Measurements from ENCODE around the gene FAM83B.
"Not testable (repeated sequence)": the region's sequence is repeated elsewhere in the genome, so short reads cannot be mapped to it uniquely, and the experiment has no call there.

Gene FAM83B

GRCh38 chr6:54864272-54864671, 17.7 kb downstream of the FAM83B start:
- DNase-seq = no peak

DNA sequence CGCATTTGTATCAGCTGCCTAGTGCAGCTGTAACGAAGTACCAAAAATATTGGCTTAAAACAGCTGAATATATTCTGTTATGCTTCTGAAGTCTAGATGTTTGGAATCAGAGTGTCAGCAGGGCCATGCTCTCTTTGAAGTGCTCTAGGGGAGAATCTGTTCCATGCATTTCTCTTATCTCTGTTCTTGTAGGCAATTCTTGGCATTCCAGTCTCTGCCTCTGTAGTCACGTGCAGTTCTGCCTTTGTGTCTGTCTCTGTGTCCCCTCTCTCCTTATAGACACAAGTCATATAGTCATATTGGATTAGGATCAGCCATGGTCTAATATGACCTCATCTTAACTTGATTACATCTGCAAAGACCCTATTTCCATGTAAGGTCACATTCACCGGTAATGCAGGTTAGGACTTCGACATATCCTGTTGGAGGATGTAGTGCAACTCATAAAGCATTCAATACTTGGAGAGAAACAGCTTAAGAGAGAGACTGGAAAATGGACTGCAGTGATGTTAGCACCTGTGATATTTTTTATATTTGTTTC, 18.6 kb downstream of the FAM83B start:
- DNase-seq = no peak

GRCh38 chr6:54868556-54868955, 22.0 kb downstream of the FAM83B start:
- no peak for DNase-seq

DNA sequence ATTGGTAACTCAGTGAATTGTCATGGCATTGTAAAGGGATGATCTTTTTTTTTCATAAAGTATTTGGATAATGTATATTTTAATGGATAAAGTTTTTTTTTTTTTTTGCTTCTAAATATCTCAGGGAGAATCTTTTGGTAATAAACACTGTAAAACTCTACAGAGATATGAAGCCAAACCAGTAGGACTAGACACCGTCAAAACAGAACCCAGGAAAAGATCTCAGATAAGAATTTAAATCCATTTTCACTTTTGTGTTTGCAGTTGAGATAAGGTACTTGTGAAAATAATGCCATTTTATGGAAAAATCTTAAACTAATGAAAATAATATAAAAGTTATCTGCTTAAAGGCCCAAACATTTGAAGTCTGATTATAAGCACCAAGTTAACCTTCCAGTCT, 27.0 kb downstream of the FAM83B start:
- DNase-seq = no peak

DNA sequence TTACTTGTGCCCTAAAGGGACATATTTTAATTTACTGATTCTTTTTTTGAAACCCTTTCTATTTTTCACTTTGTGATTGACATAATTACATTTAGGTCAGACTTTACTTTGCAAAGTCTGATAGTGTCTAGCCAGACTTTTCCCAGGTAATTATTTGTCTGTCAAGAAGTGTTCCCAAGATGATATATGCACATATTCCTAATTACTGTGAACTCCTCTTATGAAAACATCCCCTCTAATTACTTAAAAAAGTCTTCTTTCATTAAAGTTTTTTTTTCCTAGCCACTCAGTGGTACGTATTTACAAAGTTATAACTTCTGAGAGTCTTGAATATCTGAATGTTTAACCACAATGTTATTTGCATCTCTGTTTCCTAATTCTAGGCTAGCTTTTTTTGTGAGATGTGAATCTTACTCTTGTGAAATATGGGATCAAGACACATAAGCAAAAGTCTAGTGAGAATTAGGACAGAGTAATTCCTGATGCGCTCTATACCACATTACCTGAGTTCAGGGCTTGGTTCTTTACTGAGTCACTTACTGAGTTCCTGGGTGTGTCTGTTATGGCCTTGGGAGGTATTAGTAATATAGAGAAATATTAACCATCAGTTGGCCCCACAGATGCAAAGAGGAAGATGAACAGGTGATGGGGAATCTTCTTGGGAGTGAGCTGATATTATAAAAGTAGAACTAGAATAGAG, 27.9 kb downstream of the FAM83B start:
- no peak for DNase-seq

DNA sequence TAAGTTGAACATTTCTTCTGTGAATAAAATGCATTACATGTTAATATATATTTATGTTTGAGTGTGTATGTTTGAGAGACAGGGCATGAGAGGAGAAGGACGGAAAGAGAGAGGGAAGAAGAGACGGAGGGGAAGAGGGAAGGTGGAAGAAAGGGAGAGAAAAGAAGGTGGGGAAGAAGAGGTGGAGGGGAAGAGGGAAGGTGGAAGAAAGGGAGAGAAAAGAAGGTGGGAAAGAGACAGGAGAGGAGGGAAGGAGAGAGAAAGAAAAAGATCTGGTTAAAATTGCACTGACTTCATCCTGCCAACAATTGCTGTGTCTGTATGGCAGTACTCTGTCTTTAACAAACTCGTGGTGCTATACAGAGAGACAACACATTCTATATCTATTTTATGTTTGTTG, 29.0 kb downstream of the FAM83B start:
- DNase-seq = no peak

DNA sequence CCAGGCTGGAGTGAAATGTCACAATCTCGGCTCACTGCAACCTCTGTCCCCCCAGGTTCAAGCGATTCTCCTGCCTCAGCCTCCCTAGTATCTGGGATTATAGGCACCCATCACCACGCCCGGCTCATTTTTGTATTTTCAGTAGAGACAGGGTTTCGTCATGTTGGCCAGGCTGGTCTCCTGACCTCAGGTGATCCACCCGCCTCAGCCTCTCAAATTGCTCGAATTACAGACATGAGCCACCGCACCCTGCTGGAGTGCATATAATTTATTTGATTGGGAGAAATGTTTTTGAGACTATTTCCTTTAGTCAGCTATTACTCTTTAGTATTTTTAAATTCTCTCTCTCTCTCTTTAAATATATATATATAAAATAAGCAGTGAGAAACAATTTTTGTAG, 29.8 kb downstream of the FAM83B start:
- no peak for DNase-seq

DNA sequence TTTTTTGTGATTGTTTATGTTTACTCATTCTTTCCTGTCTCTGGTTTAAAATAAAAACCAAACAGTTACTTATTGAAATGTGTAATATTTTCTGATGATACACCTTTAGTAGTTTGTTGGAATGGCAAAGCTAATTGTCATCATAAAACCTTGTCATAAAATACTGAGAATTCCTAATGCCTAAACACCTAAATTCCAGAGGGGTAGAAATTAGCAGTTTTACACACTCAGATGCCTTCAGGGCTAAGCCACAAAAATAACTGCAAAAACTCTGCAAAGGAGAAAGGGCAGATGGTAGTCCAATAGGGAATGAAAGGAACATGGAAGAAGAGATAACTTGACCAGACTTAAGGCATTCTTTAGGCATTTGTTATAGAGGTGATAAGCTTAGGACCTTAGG, 30.3 kb downstream of the FAM83B start:
- no peak for DNase-seq

DNA sequence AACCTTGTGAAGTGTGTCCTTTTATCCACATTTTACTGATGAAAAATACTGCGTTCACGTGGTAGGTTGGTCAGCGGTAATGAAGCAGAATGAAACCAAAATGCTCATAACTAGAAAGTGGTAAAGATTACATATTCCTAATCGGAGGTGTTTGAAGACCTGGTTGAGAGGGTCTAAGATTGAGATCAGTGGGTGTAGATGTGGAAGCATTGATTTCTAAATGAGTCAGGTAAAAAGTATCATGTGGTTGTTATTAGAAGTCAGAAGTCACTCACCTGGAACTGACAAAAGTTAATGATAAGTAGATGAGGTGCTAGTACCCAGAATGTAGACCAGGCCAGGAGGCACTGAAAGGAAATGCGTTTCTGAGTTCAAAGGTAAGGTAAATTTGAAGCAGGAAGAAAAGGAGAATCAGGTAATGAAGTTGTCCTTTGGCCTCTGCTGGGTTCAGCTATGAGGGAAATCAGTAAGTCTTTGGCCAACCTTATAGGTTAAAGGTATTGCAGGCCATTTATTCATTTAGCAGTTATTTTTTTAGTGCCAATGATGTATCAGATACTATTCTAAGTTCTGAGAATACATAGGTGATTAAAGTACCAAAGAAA, 31.2 kb downstream of the FAM83B start:
- no peak for DNase-seq

DNA sequence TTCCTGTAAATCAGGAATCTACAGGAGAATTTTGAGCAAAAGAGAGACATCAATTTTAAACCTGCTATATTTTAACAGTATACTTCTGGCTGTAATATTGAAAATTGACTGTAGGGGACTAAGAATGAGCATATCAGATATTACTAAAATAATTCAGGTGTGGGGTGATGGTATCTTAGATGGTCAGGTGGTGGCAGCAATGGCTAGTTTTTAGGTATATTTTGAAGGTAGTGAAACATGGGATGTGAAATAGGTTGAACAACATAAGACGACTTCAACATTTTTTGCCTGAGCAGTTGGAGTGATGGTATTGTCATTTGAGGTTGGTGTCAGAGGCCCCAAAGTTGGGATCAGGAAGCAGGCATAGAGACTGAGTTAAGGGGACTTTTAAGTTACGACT, 32.1 kb downstream of the FAM83B start:
- DNase-seq = no peak

GRCh38 chr6:54879188-54879985, 32.8 kb downstream of the FAM83B start:
- DNase-seq = no peak

- no peak for DNase-seq
Observed at GRCh38 chr6:54881067-54881730, 34.6 kb downstream of the FAM83B start.

GRCh38 chr6:54881891-54882290, 35.3 kb downstream of the FAM83B start:
- DNase-seq = not testable (repeated sequence)

GRCh38 chr6:54886932-54887584, 40.5 kb downstream of the FAM83B start:
- no peak for DNase-seq

DNA sequence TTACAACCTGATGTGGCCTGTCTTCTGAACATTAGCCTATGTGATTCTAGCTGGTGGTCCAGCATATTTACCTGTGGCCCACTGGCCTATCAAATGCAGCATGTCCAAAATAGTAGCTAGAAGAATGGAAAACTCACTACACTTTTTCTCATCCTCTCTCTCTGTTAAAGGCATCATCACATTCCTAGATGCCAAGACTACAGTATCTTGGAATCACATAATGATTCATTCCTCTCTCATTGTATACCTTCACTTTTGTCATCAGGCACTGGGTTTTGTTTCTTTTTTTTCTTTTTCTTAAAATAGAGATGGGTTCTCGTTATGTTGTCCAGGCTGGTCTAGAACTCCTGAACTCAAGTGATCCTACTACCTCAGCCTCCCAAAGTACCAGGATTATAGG, 45.0 kb downstream of the FAM83B start:
- DNase-seq = no peak

DNA sequence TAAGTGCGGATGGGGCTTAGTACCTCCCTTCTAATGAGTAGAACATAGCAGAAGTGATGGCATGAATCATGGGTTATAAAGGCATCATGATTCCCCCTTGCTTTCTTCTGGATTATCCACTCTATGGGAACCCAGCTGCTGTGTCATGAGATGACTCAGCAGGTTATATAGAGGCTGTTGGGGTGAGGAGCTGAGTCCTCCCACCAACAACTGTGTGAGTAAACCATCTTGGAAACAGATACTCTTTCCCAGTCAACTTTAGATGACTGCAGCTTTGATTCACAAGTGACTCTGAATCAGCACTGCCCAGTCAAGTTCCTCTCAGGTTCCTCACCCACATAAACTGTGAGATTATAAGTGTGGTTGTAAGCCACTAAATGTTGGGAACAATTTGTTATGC, 46.3 kb downstream of the FAM83B start:
- no peak for DNase-seq

DNA sequence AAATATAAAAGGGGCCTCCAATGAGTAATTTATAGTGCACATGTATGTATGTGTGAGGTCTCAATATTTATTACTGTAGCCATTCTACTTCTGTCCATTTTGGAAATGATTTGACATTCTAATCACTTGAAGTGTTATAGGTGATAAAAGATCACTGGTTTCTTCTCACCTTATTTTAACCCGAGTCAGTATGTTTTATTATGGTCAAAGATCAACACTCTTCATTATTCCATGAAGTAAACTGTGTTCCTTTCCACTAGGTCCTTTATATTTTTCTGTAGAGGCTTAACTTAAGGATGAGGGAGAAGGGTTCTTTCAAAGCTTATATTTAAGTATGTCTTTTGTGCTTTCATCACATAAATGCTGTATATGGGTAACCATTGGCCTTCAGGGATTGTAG, 47.2 kb downstream of the FAM83B start:
- no peak for DNase-seq

DNA sequence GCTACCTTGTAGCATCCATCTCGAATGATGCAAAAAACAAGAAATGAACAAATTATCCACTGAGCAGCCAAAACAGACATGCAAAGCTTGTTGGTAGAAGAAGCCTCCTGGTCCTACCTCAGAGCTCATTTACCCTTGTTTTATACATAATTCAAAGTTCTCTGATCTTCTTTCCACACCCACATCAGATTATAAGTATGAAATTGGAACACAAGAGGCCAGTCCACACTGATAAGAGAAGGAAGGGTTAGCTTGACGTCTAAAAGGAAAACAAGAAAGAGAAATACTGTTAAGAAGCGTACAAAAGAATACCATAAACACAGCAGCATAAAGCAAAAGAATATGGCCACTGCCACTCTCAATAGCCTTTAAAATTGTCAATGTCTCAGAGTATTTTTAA, 49.7 kb downstream of the FAM83B start:
- no peak for DNase-seq

DNA sequence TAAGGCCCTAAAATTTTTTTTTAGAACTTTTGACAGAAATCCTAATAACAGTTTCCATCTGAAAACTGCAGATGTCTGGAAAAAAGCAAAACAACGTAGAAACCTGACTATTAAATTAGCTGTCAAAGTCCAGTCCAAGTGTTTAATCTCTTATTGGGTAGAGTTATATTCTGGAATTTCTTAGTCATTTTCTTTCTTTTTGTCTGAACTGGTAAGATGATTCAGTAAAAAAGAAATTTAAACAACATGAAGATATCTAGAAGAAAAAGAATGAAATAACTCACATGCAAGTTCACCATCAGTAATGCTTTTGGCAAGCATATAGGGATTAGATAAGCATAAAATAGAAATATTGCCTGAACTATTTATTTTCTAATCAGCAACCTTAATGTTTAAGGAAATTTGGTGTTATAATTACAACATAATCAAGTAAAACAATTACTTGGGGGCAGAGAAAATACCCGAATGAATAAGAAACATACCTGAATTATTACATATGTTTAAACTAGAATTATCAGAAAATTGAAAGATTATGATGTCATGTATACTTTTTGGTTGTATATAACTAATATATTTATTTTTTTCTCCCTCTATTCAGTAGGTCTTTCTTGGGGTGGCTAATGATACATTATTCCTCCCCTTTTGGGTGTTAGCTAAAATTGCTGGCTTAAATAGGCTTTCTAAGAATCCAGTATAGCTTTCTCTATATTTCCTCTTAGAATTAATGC, 51.1 kb downstream of the FAM83B start:
- DNase-seq = no peak

- DNase-seq = no peak
Observed at GRCh38 chr6:54898767-54899166, 52.2 kb downstream of the FAM83B start.

DNA sequence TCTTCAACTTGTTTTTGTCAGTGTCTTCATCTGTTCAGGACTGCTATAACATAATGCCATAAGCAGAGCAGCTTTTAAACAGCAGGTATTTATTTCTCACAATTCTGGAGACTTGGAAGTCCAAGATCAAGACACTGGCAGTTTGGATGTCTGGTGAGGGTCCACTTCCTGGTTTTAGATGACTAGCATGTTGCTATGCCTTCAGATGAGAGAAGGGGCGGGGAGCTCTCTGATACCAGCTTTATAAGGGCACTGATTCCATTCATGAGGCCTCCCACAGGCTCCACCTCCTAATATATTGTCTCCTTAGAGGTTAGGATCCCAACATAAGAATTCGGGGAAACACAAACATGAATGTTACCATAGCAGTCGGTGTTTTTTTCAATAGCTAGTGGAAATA, 52.9 kb downstream of the FAM83B start:
- DNase-seq = no peak

DNA sequence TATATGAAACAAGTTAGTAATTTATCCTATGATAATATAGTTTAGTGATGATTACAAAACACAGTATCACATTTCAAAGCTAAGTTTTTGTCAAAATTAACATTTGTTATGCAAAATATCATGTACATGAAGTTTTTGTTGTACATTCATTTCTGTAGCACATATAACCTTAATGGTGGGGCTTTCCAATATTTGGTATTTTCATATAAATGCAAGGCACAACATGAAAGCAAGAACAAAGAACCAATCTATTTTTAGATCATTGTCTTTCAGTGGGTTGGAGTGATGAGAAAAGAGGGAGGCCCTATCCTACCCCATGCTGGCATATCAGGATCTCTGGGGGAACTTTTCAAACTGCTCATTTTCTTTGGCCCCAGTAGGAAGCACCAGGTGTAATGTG, 53.4 kb downstream of the FAM83B start:
- no peak for DNase-seq
